ENCODE data around the gene CACNA2D3.

The CACNA2D3 gene

DNA sequence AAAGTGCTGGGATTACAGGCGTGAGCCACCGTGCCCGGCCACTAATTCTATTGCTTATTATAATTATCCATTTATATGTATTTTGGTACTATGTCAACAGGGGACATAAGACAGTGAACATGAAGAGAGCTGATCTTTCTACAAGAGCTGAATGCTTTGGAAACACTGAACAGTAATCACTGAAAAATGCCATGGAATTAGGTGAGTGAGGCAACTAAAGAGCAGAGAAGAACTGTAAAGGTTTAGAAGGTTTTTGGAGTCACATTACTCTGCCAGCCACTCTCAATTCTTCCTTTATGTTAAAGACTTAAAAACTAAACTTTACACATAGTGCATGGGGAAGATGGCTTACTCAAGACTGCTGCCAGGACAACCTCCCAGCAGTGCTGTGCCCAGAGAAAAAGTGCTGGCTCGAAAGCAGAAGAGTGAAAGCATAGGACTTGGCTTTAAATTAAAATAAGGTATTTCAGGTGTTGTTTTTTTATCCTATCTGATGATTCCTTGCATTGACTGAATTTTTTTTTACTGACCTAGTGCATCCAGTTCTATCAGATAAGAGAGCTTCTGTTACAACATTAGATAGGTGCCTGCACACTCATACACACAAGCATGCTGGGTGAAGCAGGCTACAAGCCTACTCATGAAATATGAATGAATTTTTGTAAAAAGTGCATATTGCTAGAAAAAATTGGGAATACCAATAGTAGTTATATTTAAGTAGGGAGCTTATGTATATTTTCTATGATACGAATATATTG, 28.7 kb upstream of the CACNA2D3 start:
- Histone ChIP-seq H4K91ac (ENCODE audit: low read depth, low read length, poor library complexity) (no peak overlapping the region), H2AK5ac (ENCODE audit: low read depth, low read length) (no peak overlapping the region), H3K36me3 (replicated peaks in 1 of 2; ENCODE audit: control insufficient read depth in 2 of 2, insufficient read depth in 2 of 2, low read length in 2 of 2) (no peaks in the 10 kb centered on the region), H3K9ac (ENCODE audit: low read depth, low read length, poor library complexity) (no peak overlapping the region), H2BK5ac (ENCODE audit: low read length) (no peak overlapping the region), H3K4ac (ENCODE audit: low read length) (no peak overlapping the region), H3K4me1 (ENCODE audit: control insufficient read depth in 2 of 2, insufficient read depth in 1 of 2, low read depth in 1 of 2, low read length in 2 of 2) (no peaks in the 10 kb centered on the region), H2BK12ac (ENCODE audit: low read length) (no peak overlapping the region), H3K27me3 (ENCODE audit: control insufficient read depth in 3 of 3, insufficient read depth in 3 of 3, low read depth in 1 of 3, low read length in 3 of 3) (peaks cover 0 to 5% (median under 1%) of the 10 kb centered on the region in 3 experiments), H3K23ac (ENCODE audit: low read depth, low read length, poor library complexity) (no peak overlapping the region), H3K79me1 (ENCODE audit: low read depth, low read length) (no peaks in the 10 kb centered on the region), H2BK15ac (ENCODE audit: low read length) (no peak overlapping the region), H3K4me3 (ENCODE audit: low read length in 2 of 2) (no peak overlapping the region), H2BK120ac (ENCODE audit: low read depth, low read length) (no peak overlapping the region), H3K27ac (replicated peaks; ENCODE audit: low read length) (no peak overlapping the region), H2AFZ (ENCODE audit: low read length) (no peak overlapping the region), H4K8ac (ENCODE audit: low read depth, low read length) (no peak overlapping the region), H3K4me2 (ENCODE audit: insufficient read depth, low read length, poor library complexity, severe bottlenecking) (no peak overlapping the region), H3K14ac (ENCODE audit: low read length) (no peak overlapping the region), H3K9me3 (replicated peaks in 1 of 2; ENCODE audit: control insufficient read depth in 2 of 2, insufficient read depth in 1 of 2, low read depth in 1 of 2, low read length in 2 of 2) (peaks cover 0 to 2% of the 10 kb centered on the region in 2 donors), H3K18ac (ENCODE audit: low read length) (no peak overlapping the region)
- DNase-seq (ENCODE audit: low spot score) = no peak
- WGBS, 2 donors (ENCODE audit: extremely low coverage in 2 of 2, insufficient read length in 2 of 2, insufficient replicate concordance in 1 of 2) = no CpG with 5 or more reads among the region's 5 CpGs

DNA sequence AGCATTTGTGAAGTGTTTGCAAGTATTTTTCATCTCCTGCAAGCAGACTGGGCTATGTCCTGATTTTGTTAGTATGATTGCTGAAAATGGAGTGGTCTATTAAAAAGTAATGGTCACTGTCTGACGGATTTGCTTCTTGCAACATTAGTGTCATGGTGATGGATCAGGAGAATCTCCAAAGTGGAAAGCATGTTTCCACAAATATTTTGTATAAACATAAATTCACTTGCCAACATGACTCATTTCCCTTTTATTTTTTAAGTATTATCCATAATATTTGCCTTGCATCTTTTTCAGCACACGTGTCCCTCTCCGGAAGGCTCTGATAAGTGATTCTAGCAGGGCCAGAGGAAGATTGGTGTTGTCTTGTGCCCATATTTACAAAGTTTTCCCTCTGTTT, 27.4 kb upstream of the CACNA2D3 start:
- Histone ChIP-seq H2BK15ac (ENCODE audit: low read length) (no peak overlapping the region), H2BK120ac (ENCODE audit: low read depth, low read length) (no peak overlapping the region), H2BK12ac (ENCODE audit: low read length) (no peak overlapping the region), H3K23ac (ENCODE audit: low read depth, low read length, poor library complexity) (no peak overlapping the region), H3K9ac (ENCODE audit: low read depth, low read length, poor library complexity) (no peak overlapping the region), H3K14ac (ENCODE audit: low read length) (no peak overlapping the region), H4K91ac (ENCODE audit: low read depth, low read length, poor library complexity) (no peak overlapping the region), H3K18ac (ENCODE audit: low read length) (no peak overlapping the region), H2AFZ (ENCODE audit: low read length) (no peak overlapping the region), H4K8ac (ENCODE audit: low read depth, low read length) (no peak overlapping the region), H2AK5ac (ENCODE audit: low read depth, low read length) (no peak overlapping the region), H3K27ac (replicated peaks; ENCODE audit: low read length) (no peak overlapping the region), H3K79me1 (ENCODE audit: low read depth, low read length) (no peaks in the 10 kb centered on the region), H3K9me3 (replicated peaks in 1 of 2; ENCODE audit: control insufficient read depth in 2 of 2, insufficient read depth in 1 of 2, low read depth in 1 of 2, low read length in 2 of 2) (peaks cover 0 to 2% of the 10 kb centered on the region in 2 donors), H3K27me3 (ENCODE audit: control insufficient read depth in 3 of 3, insufficient read depth in 3 of 3, low read depth in 1 of 3, low read length in 3 of 3) (no peaks in the 10 kb centered on the region), H3K4me2 (ENCODE audit: insufficient read depth, low read length, poor library complexity, severe bottlenecking) (no peak overlapping the region), H3K4me3 (ENCODE audit: low read length in 2 of 2) (no peak overlapping the region), H3K36me3 (replicated peaks in 1 of 2; ENCODE audit: control insufficient read depth in 2 of 2, insufficient read depth in 2 of 2, low read length in 2 of 2) (no peaks in the 10 kb centered on the region), H3K4ac (ENCODE audit: low read length) (no peak overlapping the region), H3K4me1 (ENCODE audit: control insufficient read depth in 2 of 2, insufficient read depth in 1 of 2, low read depth in 1 of 2, low read length in 2 of 2) (no peaks in the 10 kb centered on the region), H2BK5ac (ENCODE audit: low read length) (no peak overlapping the region)
- no peak for DNase-seq (ENCODE audit: low spot score)
- no CpG with 5 or more reads among the region's 3 CpGs for WGBS, 2 donors (ENCODE audit: extremely low coverage in 2 of 2, insufficient read length in 2 of 2, insufficient replicate concordance in 1 of 2)

DNA sequence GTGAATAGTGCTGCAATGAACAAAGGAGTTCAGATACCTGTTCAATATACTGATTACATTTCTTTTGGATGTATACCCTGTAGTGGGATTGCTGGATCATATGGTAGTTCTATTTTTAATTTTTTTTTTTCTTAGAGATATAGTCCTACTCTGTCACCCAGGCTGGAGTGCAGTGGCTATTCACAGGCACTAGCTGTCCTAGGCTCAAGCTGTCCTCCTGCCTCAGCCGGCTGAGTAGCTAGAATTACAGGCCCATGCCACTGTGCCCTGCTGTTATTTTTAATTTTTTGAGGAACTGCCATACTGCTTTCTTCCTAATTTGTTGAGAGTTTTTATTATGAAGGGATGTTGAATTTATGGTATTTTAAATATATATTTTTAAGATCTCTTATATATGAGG, 23.0 kb upstream of the CACNA2D3 start:
- Histone ChIP-seq H3K14ac (ENCODE audit: low read length) (no peak overlapping the region), H4K91ac (ENCODE audit: low read depth, low read length, poor library complexity) (no peak overlapping the region), H2AK5ac (ENCODE audit: low read depth, low read length) (no peak overlapping the region), H3K79me1 (ENCODE audit: low read depth, low read length) (no peaks in the 10 kb centered on the region), H2BK120ac (ENCODE audit: low read depth, low read length) (no peak overlapping the region), H3K4me2 (ENCODE audit: insufficient read depth, low read length, poor library complexity, severe bottlenecking) (no peak overlapping the region), H2BK12ac (ENCODE audit: low read length) (no peak overlapping the region), H3K9ac (ENCODE audit: low read depth, low read length, poor library complexity) (no peak overlapping the region), H3K9me3 (replicated peaks in 1 of 2; ENCODE audit: control insufficient read depth in 2 of 2, insufficient read depth in 1 of 2, low read depth in 1 of 2, low read length in 2 of 2) (peaks cover 0 to 2% of the 10 kb centered on the region in 2 donors), H3K4me1 (ENCODE audit: control insufficient read depth in 2 of 2, insufficient read depth in 1 of 2, low read depth in 1 of 2, low read length in 2 of 2) (no peaks in the 10 kb centered on the region), H2BK5ac (ENCODE audit: low read length) (no peak overlapping the region), H3K4me3 (ENCODE audit: low read length in 2 of 2) (no peak overlapping the region), H2BK15ac (ENCODE audit: low read length) (no peak overlapping the region), H3K27me3 (ENCODE audit: control insufficient read depth in 3 of 3, insufficient read depth in 3 of 3, low read depth in 1 of 3, low read length in 3 of 3) (no peaks in the 10 kb centered on the region), H4K8ac (ENCODE audit: low read depth, low read length) (no peak overlapping the region), H3K4ac (ENCODE audit: low read length) (no peak overlapping the region), H3K23ac (ENCODE audit: low read depth, low read length, poor library complexity) (no peak overlapping the region), H3K18ac (ENCODE audit: low read length) (no peak overlapping the region), H3K36me3 (replicated peaks in 1 of 2; ENCODE audit: control insufficient read depth in 2 of 2, insufficient read depth in 2 of 2, low read length in 2 of 2) (no peaks in the 10 kb centered on the region), H3K27ac (replicated peaks; ENCODE audit: low read length) (no peak overlapping the region), H2AFZ (ENCODE audit: low read length) (no peak overlapping the region)
- no CpG with 5 or more reads among the region's 1 CpG for WGBS, 2 donors (ENCODE audit: extremely low coverage in 2 of 2, insufficient read length in 2 of 2, insufficient replicate concordance in 1 of 2)
- no peak for DNase-seq (ENCODE audit: low spot score)

DNA sequence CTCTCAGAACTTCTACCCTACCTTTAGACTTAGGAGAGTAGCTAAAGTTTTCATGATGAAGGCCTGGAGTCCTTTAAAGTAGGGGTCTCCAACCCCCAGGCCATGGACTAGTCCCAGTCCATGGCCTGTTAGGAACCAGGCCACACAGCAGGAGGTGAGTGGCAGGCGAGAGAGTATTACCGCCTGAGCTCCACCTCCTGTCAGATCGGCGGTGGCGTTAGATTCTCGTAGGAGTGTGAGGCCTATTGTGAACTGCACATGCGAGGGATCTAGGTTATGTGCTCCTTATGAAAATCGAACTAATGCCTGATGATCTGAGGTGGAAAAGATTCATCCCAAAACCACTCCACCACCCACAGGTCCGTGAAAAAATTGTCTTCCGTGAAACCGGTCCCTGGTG, 18.3 kb upstream of the CACNA2D3 start:
- Histone ChIP-seq H3K9ac (ENCODE audit: low read depth, low read length, poor library complexity) (no peak overlapping the region), H3K36me3 (replicated peaks in 1 of 2; ENCODE audit: control insufficient read depth in 2 of 2, insufficient read depth in 2 of 2, low read length in 2 of 2) (no peaks in the 10 kb centered on the region), H3K23ac (ENCODE audit: low read depth, low read length, poor library complexity) (no peak overlapping the region), H2AFZ (ENCODE audit: low read length) (no peak overlapping the region), H2BK5ac (ENCODE audit: low read length) (no peak overlapping the region), H3K27me3 (ENCODE audit: control insufficient read depth in 3 of 3, insufficient read depth in 3 of 3, low read depth in 1 of 3, low read length in 3 of 3) (no peaks in the 10 kb centered on the region), H3K18ac (ENCODE audit: low read length) (no peak overlapping the region), H3K14ac (ENCODE audit: low read length) (no peak overlapping the region), H2AK5ac (ENCODE audit: low read depth, low read length) (no peak overlapping the region), H2BK120ac (ENCODE audit: low read depth, low read length) (no peak overlapping the region), H3K79me1 (ENCODE audit: low read depth, low read length) (no peaks in the 10 kb centered on the region), H3K9me3 (replicated peaks in 1 of 2; ENCODE audit: control insufficient read depth in 2 of 2, insufficient read depth in 1 of 2, low read depth in 1 of 2, low read length in 2 of 2) (no peaks in the 10 kb centered on the region), H2BK12ac (ENCODE audit: low read length) (no peak overlapping the region), H3K4me3 (ENCODE audit: low read length in 2 of 2) (no peak overlapping the region), H2BK15ac (ENCODE audit: low read length) (no peak overlapping the region), H4K91ac (ENCODE audit: low read depth, low read length, poor library complexity) (no peak overlapping the region), H3K4ac (ENCODE audit: low read length) (no peak overlapping the region), H3K4me1 (ENCODE audit: control insufficient read depth in 2 of 2, insufficient read depth in 1 of 2, low read depth in 1 of 2, low read length in 2 of 2) (no peaks in the 10 kb centered on the region), H4K8ac (ENCODE audit: low read depth, low read length) (no peak overlapping the region), H3K27ac (replicated peaks; ENCODE audit: low read length) (no peak overlapping the region), H3K4me2 (ENCODE audit: insufficient read depth, low read length, poor library complexity, severe bottlenecking) (no peak overlapping the region)
- no peak for DNase-seq (ENCODE audit: low spot score)
- no CpG with 5 or more reads among the region's 11 CpGs for WGBS, 2 donors (ENCODE audit: extremely low coverage in 2 of 2, insufficient read length in 2 of 2, insufficient replicate concordance in 1 of 2)

All from neuronal stem cell (in vitro differentiated cells).